Effector memory CD8-positive, alpha-beta T cell (primary cell): Measurements from ENCODE around the gene ABCG2.
"Not testable (repeated sequence)": the region's sequence is repeated elsewhere in the genome, so short reads cannot be mapped to it uniquely, and the experiment has no call there.

Source experiments
- ATAC-seq: fragments of 150-1000 bp; cut with Tn5 transposase; replicated peaks from 2 replicates; pipeline ENCODE4 v1.10.0; 2021; ENCODE audit warnings: mild to moderate bottlenecking, moderate library complexity
- DNase-seq, 3 experiments: peaks; one replicate each; pipeline ENCODE4 v3.0.0; 2021
- H3K27ac Mint-ChIP-seq, 2 donors: one replicate each; pipeline ENCODE4 v1.8.0; 2022; ENCODE audit warnings: mild to moderate bottlenecking in 2 of 2, mixed read lengths in 2 of 2, moderate library complexity in 2 of 2
- H3K27me3 Mint-ChIP-seq, 2 donors: one replicate each; pipeline ENCODE4 v1.8.0; 2022; ENCODE audit warnings: mixed read lengths in 2 of 2
- H3K36me3 Mint-ChIP-seq: one replicate; pipeline ENCODE4 v1.8.0; 2022; ENCODE audit warnings: mild to moderate bottlenecking, moderate library complexity, mixed read lengths; ENCODE audit not compliant: insufficient read depth
- H3K4me1 Mint-ChIP-seq, 2 donors: one replicate each; pipeline ENCODE4 v1.8.0; 2022; ENCODE audit warnings: low read depth in 2 of 2, mixed read lengths in 2 of 2
- H3K4me3 Mint-ChIP-seq, 2 donors: one replicate each; pipeline ENCODE4 v1.8.0; 2022; ENCODE audit warnings: mild to moderate bottlenecking in 2 of 2, mixed read lengths in 2 of 2, moderate library complexity in 2 of 2
- H3K9me3 Mint-ChIP-seq, 2 donors: one replicate each; pipeline ENCODE4 v1.8.0; 2022; ENCODE audit warnings: mixed read lengths in 2 of 2

ABCG2 gene

DNA sequence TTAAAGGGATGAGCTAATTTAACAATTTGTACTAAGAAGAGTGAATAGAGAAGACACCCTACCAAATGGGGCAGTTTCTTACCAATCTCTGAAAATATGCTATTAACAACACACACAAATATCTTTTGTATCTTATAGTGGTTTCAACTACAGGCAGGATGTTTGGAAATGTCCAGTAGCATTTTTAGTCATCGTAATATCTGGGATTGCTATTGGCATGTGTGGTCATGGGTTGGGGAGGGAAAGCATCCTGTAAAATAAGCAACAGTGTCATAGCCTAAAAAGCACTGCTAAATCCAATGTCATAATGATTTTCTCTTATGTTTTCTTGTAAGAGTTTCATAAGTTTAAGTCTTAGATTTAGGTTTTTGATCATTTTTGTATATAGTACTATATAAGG, 29.3 kb upstream of the ABCG2 start:
- Mint-ChIP-seq H3K36me3 (peaks cover 3% of the 10 kb centered on the region), H3K4me3 (no peak overlapping the region), H3K27ac (no peak overlapping the region), H3K27me3 (peaks cover 0 to 6% of the 10 kb centered on the region in 2 donors), H3K4me1 (no peaks in the 10 kb centered on the region), H3K9me3 (no peaks in the 10 kb centered on the region)
- ATAC-seq (no peak), DNase-seq (no peak)

DNA sequence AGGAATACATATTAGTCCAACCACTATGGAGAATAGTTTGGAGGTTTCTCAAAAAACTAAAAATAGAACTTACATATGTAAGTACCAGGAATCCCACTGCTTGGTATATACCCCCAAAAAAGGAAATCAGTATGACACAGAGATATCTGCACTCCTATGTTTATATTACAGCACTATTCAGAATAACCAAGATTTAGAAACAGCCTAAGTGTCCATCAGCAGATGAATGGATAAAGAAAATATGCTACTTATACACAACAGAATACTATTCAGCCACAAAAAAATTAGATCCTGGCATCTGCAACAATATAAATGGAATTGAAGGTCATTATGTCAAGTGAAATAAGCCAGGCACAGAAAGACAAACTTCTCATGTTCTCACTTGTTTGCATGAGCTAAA, 27.5 kb upstream of the ABCG2 start:
- ATAC-seq (no peak), DNase-seq (no peak)
- H3K36me3 Mint-ChIP-seq, result no peaks in the 10 kb centered on the region
- no peak overlapping the region for H3K27ac Mint-ChIP-seq
- no peak overlapping the region for H3K4me3 Mint-ChIP-seq
- H3K4me1 Mint-ChIP-seq, result no peaks in the 10 kb centered on the region
- H3K9me3 Mint-ChIP-seq, result no peaks in the 10 kb centered on the region
- H3K27me3 Mint-ChIP-seq, result peaks cover 0 to 19% of the 10 kb centered on the region in 2 donors

DNA sequence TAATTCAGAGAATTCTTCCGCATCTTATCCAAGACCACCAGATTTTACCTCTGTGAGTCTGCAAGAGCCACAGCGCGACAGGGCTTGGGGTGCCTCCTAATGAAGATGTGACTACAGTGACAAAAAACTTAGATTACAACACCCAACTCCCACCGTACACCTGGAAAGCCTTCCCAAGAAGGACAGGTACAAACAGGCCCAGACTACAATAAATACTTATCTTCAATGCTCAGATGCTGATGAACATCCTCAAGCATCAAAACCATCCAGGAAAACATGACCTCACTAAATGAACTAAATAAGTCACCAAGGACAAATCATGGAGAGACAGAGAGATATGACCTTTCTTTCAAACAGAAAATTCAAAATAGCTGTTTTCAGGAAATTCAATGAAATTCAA, 20.8 kb upstream of the ABCG2 start:
- ATAC-seq, result no peak
- peaks cover 11 to 32% of the 10 kb centered on the region in 2 donors for H3K27me3 Mint-ChIP-seq
- H3K27ac Mint-ChIP-seq, result no peak overlapping the region
- no peak overlapping the region for H3K4me3 Mint-ChIP-seq
- no peaks in the 10 kb centered on the region for H3K4me1 Mint-ChIP-seq
- no peaks in the 10 kb centered on the region for H3K36me3 Mint-ChIP-seq
- H3K9me3 Mint-ChIP-seq, result no peaks in the 10 kb centered on the region
- no peak for DNase-seq

DNA sequence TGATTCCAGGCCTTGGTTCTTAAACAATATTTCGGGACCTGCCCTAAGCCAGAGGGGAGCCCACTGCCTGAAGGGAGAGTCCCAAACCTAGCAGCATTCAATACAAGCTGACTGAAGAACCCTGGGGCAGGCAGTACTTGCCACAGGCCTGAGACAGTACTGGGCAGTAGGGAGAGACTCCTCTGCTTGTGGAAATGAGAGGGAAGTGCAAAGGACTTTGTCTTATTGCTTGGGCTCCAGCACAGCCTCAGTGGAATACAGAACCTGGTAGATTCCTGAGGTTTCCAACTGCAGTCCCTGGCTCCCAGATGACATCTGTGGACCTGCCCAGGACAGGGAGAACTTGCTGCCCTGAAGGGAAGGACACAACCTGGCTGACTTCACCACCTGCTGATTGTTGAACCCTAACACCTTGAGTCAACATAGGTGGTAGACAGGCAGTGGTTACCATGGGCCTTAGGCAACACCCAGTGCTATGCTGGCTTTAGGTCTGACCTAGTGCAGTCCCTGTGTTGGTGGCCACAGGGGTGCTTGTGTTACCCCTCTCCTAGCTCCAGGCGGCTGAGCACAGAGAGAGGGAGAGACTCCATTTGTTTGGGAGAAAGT, 20.3 kb upstream of the ABCG2 start:
- H3K27me3 Mint-ChIP-seq, result peaks cover 11 to 32% of the 10 kb centered on the region in 2 donors
- ATAC-seq (no peak), DNase-seq (no peak)
- no peak overlapping the region for H3K4me3 Mint-ChIP-seq
- H3K9me3 Mint-ChIP-seq, result no peaks in the 10 kb centered on the region
- H3K4me1 Mint-ChIP-seq, result no peaks in the 10 kb centered on the region
- no peaks in the 10 kb centered on the region for H3K36me3 Mint-ChIP-seq
- no peak overlapping the region for H3K27ac Mint-ChIP-seq

DNA sequence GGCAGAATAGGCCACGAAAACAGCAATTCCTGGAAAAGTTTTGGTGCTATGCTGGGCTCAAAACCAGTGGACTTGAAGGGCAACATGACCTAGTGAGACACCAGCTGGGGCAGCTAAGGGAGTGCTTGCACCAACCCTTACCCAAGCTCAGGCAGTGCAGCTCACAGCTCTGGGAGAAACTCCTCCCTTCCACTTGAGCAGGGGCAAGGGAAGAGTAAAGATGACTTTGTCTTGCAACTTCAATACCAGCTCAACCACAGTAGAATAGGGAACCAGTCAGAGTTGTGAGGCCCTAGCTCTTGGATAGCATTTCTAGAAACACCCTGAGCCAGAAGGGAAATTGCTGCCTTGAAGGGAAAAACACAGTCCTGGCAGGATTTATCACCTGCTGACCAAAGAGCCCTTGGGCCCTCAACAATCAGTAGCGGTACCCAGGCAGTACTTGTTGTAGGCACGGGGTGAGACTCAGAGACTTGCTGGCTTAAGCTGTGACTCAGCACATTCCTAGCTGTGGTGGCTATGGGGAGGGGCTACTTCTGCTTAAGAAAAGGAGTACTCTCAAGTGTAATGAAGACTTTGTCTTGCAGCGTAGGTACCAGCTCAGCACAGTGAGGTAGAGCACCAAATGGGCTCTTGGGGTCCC, 19.7 kb upstream of the ABCG2 start:
- no peak overlapping the region for H3K4me3 Mint-ChIP-seq
- H3K27me3 Mint-ChIP-seq, result peaks cover 11 to 29% of the 10 kb centered on the region in 2 donors
- ATAC-seq (peak; percentile 24), DNase-seq (no peak)
- no peaks in the 10 kb centered on the region for H3K36me3 Mint-ChIP-seq
- H3K27ac Mint-ChIP-seq, result no peak overlapping the region
- H3K4me1 Mint-ChIP-seq, result no peaks in the 10 kb centered on the region
- no peaks in the 10 kb centered on the region for H3K9me3 Mint-ChIP-seq

DNA sequence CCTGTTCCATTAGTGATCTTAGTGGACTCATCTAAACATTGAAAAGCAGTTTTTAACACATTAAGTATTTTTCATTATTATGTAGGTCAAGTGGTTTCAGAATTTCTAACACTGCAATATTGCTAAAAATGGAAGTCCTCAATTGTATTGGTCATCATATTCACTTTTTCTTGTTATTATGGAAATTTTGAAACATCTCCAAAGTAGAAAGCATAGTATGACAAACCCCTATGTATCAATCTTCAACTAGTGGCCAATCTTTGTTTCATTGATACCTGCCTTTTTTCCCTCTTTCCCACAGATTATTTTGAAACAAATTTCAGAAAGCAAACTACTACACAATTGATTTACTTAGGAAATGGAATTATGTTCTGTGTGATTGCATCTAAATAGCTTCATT, 14.5 kb upstream of the ABCG2 start:
- Mint-ChIP-seq H3K4me1 (no peaks in the 10 kb centered on the region), H3K27ac (no peak overlapping the region)
- DNase-seq, result no peak

DNA sequence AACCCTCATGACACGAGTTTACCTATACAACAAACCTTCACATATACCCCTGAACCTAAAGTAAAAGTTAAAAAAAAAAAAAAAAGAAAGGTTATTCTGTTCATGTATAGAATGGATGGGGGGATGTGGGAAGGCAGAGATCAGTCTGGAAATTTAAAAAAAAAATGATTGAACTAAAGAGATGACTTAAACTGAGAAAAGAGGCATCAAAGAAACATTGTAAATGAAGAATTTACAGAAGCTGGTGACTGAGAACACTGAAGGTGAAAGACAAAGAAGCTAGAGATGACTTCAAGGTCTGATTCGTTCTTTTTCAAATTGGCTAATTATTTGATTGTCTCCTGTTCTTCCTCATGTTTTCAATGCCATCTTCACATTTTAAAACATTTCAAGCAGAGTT, 12.8 kb upstream of the ABCG2 start:
- DNase-seq (no peak), ATAC-seq (no peak)
- no peaks in the 10 kb centered on the region for H3K27me3 Mint-ChIP-seq
- H3K27ac Mint-ChIP-seq, result no peak overlapping the region
- no peaks in the 10 kb centered on the region for H3K36me3 Mint-ChIP-seq
- no peaks in the 10 kb centered on the region for H3K4me1 Mint-ChIP-seq
- H3K4me3 Mint-ChIP-seq, result no peak overlapping the region
- H3K9me3 Mint-ChIP-seq, result no peaks in the 10 kb centered on the region

More for the DNA sequence above, 14.5 kb upstream of the ABCG2 start:
- ATAC-seq, result no peak
- Mint-ChIP-seq H3K36me3 (no peaks in the 10 kb centered on the region), H3K27me3 (no peaks in the 10 kb centered on the region), H3K9me3 (no peaks in the 10 kb centered on the region), H3K4me3 (no peak overlapping the region)

DNA sequence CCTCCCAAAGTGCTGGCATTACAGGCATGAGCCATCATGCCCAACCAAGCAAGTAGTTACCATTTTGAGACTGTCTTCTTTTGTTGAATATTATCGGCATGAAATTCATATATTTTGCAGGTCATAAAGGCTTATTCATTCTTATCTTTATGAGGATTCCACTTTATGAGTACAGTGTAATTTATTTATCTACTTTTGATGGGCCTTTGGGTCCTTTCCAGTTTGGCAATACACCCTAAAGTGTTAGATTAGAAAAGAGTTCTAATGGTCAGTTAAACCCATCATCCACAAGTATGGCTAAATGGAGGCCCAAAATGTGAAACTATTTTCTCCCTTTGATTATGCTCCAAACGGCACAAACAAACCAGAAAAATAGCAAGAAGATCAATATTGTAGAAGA, 10.9 kb upstream of the ABCG2 start:
- H3K9me3 Mint-ChIP-seq, result no peaks in the 10 kb centered on the region
- no peak for ATAC-seq
- peaks cover 0 to 6% of the 10 kb centered on the region in 2 donors for H3K27me3 Mint-ChIP-seq

DNA sequence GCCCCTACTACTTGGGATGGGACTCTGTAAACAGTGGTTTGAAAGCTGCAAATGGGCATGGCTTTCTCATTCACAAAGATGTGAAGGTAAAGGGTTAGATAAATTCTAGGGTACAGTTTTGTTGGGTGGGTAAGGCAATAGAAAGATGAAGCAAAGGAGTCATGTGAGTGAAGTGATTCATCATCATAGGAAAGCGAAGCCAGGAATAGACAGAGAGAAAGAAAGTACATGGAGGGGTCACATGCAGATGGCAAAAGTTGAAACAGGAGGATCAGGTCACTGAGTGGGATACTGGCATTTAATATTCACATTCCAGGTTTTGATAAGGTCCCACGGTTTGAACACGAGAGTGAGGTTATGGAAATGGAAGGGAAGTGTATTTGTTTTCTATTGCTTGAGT, 8.2 kb upstream of the ABCG2 start:
- Mint-ChIP-seq H3K27ac (no peak overlapping the region), H3K9me3 (no peaks in the 10 kb centered on the region), H3K27me3 (peaks cover 0 to 6% of the 10 kb centered on the region in 2 donors), H3K36me3 (no peaks in the 10 kb centered on the region), H3K4me1 (no peaks in the 10 kb centered on the region), H3K4me3 (no peak overlapping the region)
- no peak for ATAC-seq
- DNase-seq, result no peak

More for the DNA sequence above, 10.9 kb upstream of the ABCG2 start:
- Mint-ChIP-seq H3K27ac (no peak overlapping the region), H3K36me3 (no peaks in the 10 kb centered on the region), H3K4me1 (no peaks in the 10 kb centered on the region), H3K4me3 (no peak overlapping the region)
- DNase-seq, result no peak

DNA sequence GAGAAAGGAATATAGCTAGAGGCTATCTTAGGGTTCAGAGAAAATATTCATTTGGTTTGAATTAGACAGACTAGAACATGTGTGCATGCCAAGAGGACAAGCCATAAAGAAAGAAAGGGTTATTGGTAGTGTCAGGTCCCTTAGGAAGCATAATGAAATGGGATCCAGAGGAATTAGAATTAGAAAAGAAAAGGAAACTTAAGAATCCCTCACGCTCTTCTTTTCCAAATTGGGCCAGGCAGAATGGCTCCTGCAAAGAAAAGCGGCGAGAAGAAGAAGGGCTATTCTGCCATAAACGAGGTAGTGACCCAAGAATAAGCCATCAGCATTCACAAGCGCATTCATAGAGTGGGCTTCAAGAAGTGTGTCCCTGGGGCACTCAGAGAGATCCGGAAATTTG, 4.9 kb upstream of the ABCG2 start:
- Mint-ChIP-seq H3K36me3 (peaks cover 3% of the 10 kb centered on the region), H3K4me1 (peaks cover under 1 to 1% of the 10 kb centered on the region in 2 donors), H3K4me3 (no peak overlapping the region), H3K9me3 (no peaks in the 10 kb centered on the region), H3K27me3 (peaks cover 0 to 7% of the 10 kb centered on the region in 2 donors), H3K27ac (no peak overlapping the region)
- DNase-seq (no peak), ATAC-seq (no peak)

DNA sequence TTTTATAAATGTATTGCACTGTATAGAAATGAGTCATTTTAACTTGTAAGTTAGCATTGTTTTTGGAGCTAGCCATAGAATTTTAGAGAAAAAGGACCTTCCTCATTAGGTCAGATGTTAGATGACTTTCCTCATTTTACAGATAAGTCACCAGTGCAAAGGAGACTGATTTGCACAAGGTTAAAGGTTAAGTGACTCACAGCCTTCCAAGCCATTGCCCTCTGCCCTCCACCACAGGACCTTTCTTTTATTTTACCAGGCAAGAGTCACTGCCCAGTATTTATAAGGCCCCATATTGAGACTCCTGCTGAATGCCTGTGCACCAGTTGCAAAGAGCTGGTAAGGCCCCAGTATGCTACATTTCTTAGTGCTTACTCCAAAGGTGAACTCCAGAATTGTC, 4.2 kb upstream of the ABCG2 start:
- H3K9me3 Mint-ChIP-seq, result no peaks in the 10 kb centered on the region
- peaks cover 7% of the 10 kb centered on the region in 2 donors for H3K4me1 Mint-ChIP-seq
- no peak overlapping the region for H3K4me3 Mint-ChIP-seq
- DNase-seq, result no peak
- peaks cover 0 to 15% of the 10 kb centered on the region in 2 donors for H3K27me3 Mint-ChIP-seq
- no peak for ATAC-seq
- H3K36me3 Mint-ChIP-seq, result peaks cover 3% of the 10 kb centered on the region
- no peak overlapping the region for H3K27ac Mint-ChIP-seq

DNA sequence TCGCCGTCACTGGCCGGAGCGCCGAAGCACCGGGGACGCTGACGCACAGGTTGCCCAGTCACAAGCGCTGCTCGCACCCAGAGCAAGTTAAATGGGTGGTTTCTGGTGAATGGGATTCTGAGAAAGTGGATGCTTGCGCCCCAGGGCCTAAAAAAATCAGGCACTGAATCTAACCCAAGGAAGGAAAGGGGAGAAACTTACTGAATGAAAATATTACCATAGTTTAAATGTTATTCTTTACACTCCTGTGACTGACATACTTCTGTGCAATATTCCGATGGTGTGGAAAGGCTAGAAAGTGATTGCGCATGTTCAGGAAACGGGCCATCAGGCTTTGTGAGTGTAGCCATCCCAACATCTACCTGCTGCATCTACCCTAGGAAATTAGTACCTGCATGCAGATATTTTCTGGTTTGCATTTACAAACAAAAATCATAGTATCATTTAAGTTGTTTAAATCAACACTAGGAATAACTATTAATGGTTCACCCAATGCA, 838 bp upstream of the ABCG2 start:
- peak; percentile 8 for ATAC-seq
- H3K27ac Mint-ChIP-seq, result no peak overlapping the region
- H3K4me1 Mint-ChIP-seq, result peaks cover 7% of the 10 kb centered on the region in 2 donors

DNA sequence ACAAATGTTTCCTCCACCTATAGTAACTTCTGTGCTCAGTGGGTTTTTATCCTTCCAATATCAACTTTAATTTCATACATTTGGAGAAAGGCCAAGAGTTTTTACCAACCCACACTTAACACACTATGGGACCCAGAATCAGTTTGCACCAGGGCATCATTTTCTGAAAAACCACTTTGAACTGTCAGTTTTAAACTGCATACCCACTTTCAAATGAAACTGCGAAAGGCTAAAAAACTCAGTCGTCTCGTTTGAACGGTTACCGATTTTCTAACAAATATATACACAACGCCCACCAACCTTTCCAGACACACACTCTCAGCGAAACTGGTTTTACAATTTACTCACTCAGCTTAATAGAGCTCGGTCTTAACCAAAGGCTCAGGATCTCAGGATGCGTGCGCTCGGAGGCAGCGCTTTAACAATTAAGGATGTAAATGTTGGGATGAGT, 376 bp downstream of the ABCG2 start:
- peaks cover 3% of the 10 kb centered on the region for H3K36me3 Mint-ChIP-seq
- DNase-seq (no peak), ATAC-seq (peak; percentile 14)
- H3K9me3 Mint-ChIP-seq, result no peaks in the 10 kb centered on the region
- peaks cover 7% of the 10 kb centered on the region in 2 donors for H3K4me1 Mint-ChIP-seq
- peak overlapping the region in 1 of 2 donors; percentile 13 for H3K27ac Mint-ChIP-seq
- H3K4me3 Mint-ChIP-seq, result peak overlapping the region; percentile 64 to 76
- peaks cover 0 to 10% of the 10 kb centered on the region in 2 donors for H3K27me3 Mint-ChIP-seq

More for the DNA sequence above, 838 bp upstream of the ABCG2 start:
- H3K36me3 Mint-ChIP-seq, result peaks cover 3% of the 10 kb centered on the region
- H3K9me3 Mint-ChIP-seq, result no peaks in the 10 kb centered on the region
- no peak for DNase-seq
- peak overlapping the region; percentile 56 to 76 for H3K4me3 Mint-ChIP-seq
- H3K27me3 Mint-ChIP-seq, result peaks cover 0 to 10% of the 10 kb centered on the region in 2 donors

DNA sequence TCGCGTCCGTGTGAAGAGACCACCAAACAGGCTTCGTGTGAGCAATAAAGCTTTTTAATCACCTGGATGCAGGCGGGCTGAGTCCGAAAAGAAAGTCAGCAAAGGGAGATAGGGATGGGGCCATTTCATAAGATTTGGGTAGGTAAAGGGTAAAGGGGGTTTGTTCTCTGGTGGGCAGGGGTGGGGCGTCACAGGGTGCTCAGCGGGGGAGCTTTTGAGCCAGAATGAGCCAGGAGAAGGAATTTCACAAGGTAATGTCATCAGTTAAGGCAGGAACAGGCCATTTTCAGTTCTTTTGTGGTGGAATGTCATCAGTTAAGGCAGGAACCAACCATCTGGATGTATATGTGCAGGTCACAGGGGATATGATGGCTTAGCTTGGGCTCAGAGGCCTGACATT, 6.1 kb downstream of the ABCG2 start:
- ATAC-seq, H3K4me3 Mint-ChIP-seq, H3K27ac Mint-ChIP-seq, H3K9me3 Mint-ChIP-seq, H3K36me3 Mint-ChIP-seq, H3K27me3 Mint-ChIP-seq, DNase-seq, H3K4me1 Mint-ChIP-seq: not testable (repeated sequence)
